HepG2 (cell line): ENCODE data around the gene DDRGK1. TPM values are rescaled to one million over a fixed set of nuclear protein-coding genes. Genes with fewer than 3 reads are reported as not detected.

ENCODE experiments used
- ATF4 ChIP-seq, 2 experiments: fragments of 450-650 bp in 1 of 2; sonication (generic) in 1 of 2; formaldehyde crosslinking; IDR thresholded peaks; 2 replicates each; pipeline versions ENCODE4 v1.5.0 to v1.8.0; 2020 to 2022; ENCODE audit warnings: mild to moderate bottlenecking in 1 of 2, missing genetic modification reagents in 1 of 2
- BORCS8-MEF2B ChIP-seq: sonication (generic); formaldehyde crosslinking; IDR thresholded peaks from 2 replicates; pipeline ENCODE4 v1.8.0; 2022; ENCODE audit warnings: mild to moderate bottlenecking, missing genetic modification reagents
- CC2D1A ChIP-seq: sonication (generic); formaldehyde crosslinking; IDR thresholded peaks from 2 replicates; pipeline ENCODE4 v1.8.1; 2023; ENCODE audit warnings: mild to moderate bottlenecking, missing genetic modification reagents
- FOSL1 ChIP-seq: sonication (generic); formaldehyde crosslinking; IDR thresholded peaks from 2 replicates; pipeline ENCODE4 v1.9.0; 2021; ENCODE audit warnings: missing genetic modification reagents, borderline replicate concordance
- FOXK1 ChIP-seq: sonication (generic); formaldehyde crosslinking; IDR thresholded peaks from 2 replicates; pipeline ENCODE4 v1.4.0; 2020; ENCODE audit warnings: low read depth, missing genetic modification reagents, borderline replicate concordance
- HHEX ChIP-seq: IDR thresholded peaks from 2 replicates; pipeline ENCODE4 v1.6.1; 2016; ENCODE audit warnings: control low read depth
- HIVEP1 ChIP-seq: sonication (generic); formaldehyde crosslinking; IDR thresholded peaks from 2 replicates; pipeline ENCODE4 v1.4.0; 2020; ENCODE audit warnings: mild to moderate bottlenecking, missing genetic modification reagents
- HMGA1 ChIP-seq: sonication (generic); formaldehyde crosslinking; conservative IDR thresholded peaks from 2 replicates; pipeline ENCODE4 v1.4.0; 2020; ENCODE audit warnings: missing genetic modification reagents
- HNRNPLL ChIP-seq: fragments of 200-400 bp; formaldehyde crosslinking; IDR thresholded peaks from 2 replicates; pipeline ENCODE4 v1.6.1; 2017; ENCODE audit warnings: mild to moderate bottlenecking, low read depth, low read length; ENCODE audit not compliant: poor library complexity, severe bottlenecking
- HOXA9 ChIP-seq: sonication (generic); formaldehyde crosslinking; IDR thresholded peaks from 2 replicates; pipeline ENCODE4 v1.8.1; 2022; ENCODE audit warnings: missing genetic modification reagents, mild to moderate bottlenecking, moderate library complexity, borderline replicate concordance
- KDM6A ChIP-seq: IDR thresholded peaks from 2 replicates; pipeline ENCODE4 v1.6.1; 2016; ENCODE audit warnings: low read depth
- KLF6 ChIP-seq: IDR thresholded peaks from 2 replicates; pipeline ENCODE4 v1.8.0; 2016; ENCODE audit warnings: missing biosample characterization, missing genetic modification reagents
- NFE2 ChIP-seq: sonication (generic); formaldehyde crosslinking; IDR thresholded peaks from 2 replicates; pipeline ENCODE4 v1.4.0; 2020; ENCODE audit warnings: missing genetic modification reagents
- NFE2L2 ChIP-seq: fragments of 150-350 bp; IDR thresholded peaks from 2 replicates; pipeline ENCODE4 v1.6.1; 2014; ENCODE audit warnings: low read length
- PAX8 ChIP-seq: sonication (generic); formaldehyde crosslinking; IDR thresholded peaks from 2 replicates; pipeline ENCODE4 v1.8.0; 2022; ENCODE audit warnings: mild to moderate bottlenecking, missing genetic modification reagents, borderline replicate concordance
- PRDM4 ChIP-seq: sonication (generic); formaldehyde crosslinking; IDR thresholded peaks from 2 replicates; pipeline ENCODE4 v1.9.0; 2021; ENCODE audit warnings: missing genetic modification reagents, borderline replicate concordance
- REPIN1 ChIP-seq: sonication (generic); formaldehyde crosslinking; IDR thresholded peaks from 2 replicates; pipeline ENCODE4 v1.8.0; 2022; ENCODE audit warnings: missing genetic modification reagents, low read depth, mild to moderate bottlenecking, borderline replicate concordance
- SALL2 ChIP-seq: sonication (generic); formaldehyde crosslinking; IDR thresholded peaks from 2 replicates; pipeline ENCODE4 v1.8.1; 2023; ENCODE audit warnings: mild to moderate bottlenecking, missing genetic modification reagents, inconsistent platforms
- STAT5B ChIP-seq: sonication (generic); formaldehyde crosslinking; IDR thresholded peaks from 2 replicates; pipeline ENCODE4 v1.4.0; 2020; ENCODE audit warnings: missing genetic modification reagents
- TBP ChIP-seq: sonication (generic); formaldehyde crosslinking; IDR thresholded peaks from 2 replicates; pipeline ENCODE4 v1.5.0; 2020; ENCODE audit warnings: missing genetic modification reagents
- THRA ChIP-seq: sonication (generic); formaldehyde crosslinking; IDR thresholded peaks from 2 replicates; pipeline ENCODE4 v1.4.0; 2020; ENCODE audit warnings: missing genetic modification reagents, borderline replicate concordance
- ZBTB3 ChIP-seq: sonication (generic); formaldehyde crosslinking; IDR thresholded peaks from 2 replicates; pipeline ENCODE4 v1.4.0; 2020; ENCODE audit warnings: low read depth, mild to moderate bottlenecking, moderate library complexity, missing genetic modification reagents, borderline replicate concordance
- ZFP36L1 ChIP-seq: sonication (generic); formaldehyde crosslinking; IDR thresholded peaks from 2 replicates; pipeline ENCODE4 v1.8.0; 2022; ENCODE audit warnings: mild to moderate bottlenecking, missing genetic modification reagents, moderate library complexity
- ZKSCAN1 ChIP-seq: fragments of 150-350 bp; IDR thresholded peaks from 2 replicates; pipeline ENCODE4 v1.6.1; 2014; ENCODE audit warnings: low read length
- ZMAT3 ChIP-seq: sonication (generic); formaldehyde crosslinking; conservative IDR thresholded peaks from 2 replicates; pipeline ENCODE4 v1.7.0; 2021; ENCODE audit warnings: missing genetic modification reagents
- ZNF451 ChIP-seq: sonication (generic); formaldehyde crosslinking; IDR thresholded peaks from 2 replicates; pipeline ENCODE4 v1.5.0; 2020; ENCODE audit warnings: mild to moderate bottlenecking, missing genetic modification reagents
- ZNF563 ChIP-seq: sonication (generic); formaldehyde crosslinking; IDR thresholded peaks from 2 replicates; pipeline ENCODE4 v1.8.0; 2022; ENCODE audit warnings: mild to moderate bottlenecking, moderate library complexity, missing genetic modification reagents
- polyA plus RNA-seq, 8 experiments: library from polyadenylated mRNA; depleted of rRNA in 3 of 8; stranded (reverse) in 7 of 8; unstranded in 1 of 8; fragments of >200 nt; fragmentation: Illumina TruSeq in 4 of 8; extraction: Trizol in 4 of 8; gene quantifications; 2 replicates each; pipeline versions ENCODE4 v1.2.1 to v1.2.3, GENCODE V29; 2011 to 2016; ENCODE audit warnings: low read depth in 4 of 8, missing spikeins in 1 of 8, mixed read lengths in 1 of 8; ENCODE audit not compliant: insufficient read depth in 1 of 8
- total RNA-seq, 5 experiments: library from RNA; depleted of rRNA; stranded (reverse); fragments of >200 nt; fragmentation: Illumina TruSeq; extraction: Trizol; gene quantifications; 2 replicates each; pipeline ENCODE4 v1.2.3, GENCODE V29; 2016; ENCODE audit warnings: low read depth in 1 of 5

DDRGK1 gene
- total and polyA plus RNA-seq, 2 of the 13 experiments (the other 11 are each of a cell fraction or from before 2014, with no cell fraction given): 96.7 to 149 TPM

- TF ChIP-seq SALL2 (CRISPR knock-in tag) (0 out of 2 replicates have a peak, but pooled peaks have one; percentile 30), NFE2 (CRISPR knock-in tag) (no peak), HHEX (CRISPR knock-in tag) (no peak), KLF6 (no peak), ATF4 (CRISPR knock-in tag; IDR thresholded peaks at IDR 0.05) (peak in 1 of 2 experiments; percentile 2; a peak in 1 of 4 replicates), FOXK1 (CRISPR knock-in tag) (peak; percentile 52; the same call in 1 of the 2 replicates), CC2D1A (CRISPR knock-in tag) (no peak), REPIN1 (CRISPR knock-in tag) (peak; percentile 96; the same call in 1 of the 2 replicates), HMGA1 (CRISPR knock-in tag) (no peak), PRDM4 (CRISPR knock-in tag) (no peak), HNRNPLL (no peak), KDM6A (0 out of 2 replicates have a peak, but pooled peaks have one; percentile 30), ZFP36L1 (CRISPR knock-in tag) (no peak), NFE2L2 (no peak), FOSL1 (no peak), HOXA9 (CRISPR knock-in tag) (no peak), BORCS8-MEF2B (CRISPR knock-in tag) (peak; percentile 79; the same call in 1 of the 2 replicates), ZKSCAN1 (no peak), ZBTB3 (CRISPR knock-in tag) (no peak), ZNF563 (no peak; the same call in 1 of the 2 replicates), STAT5B (no peak), THRA (CRISPR knock-in tag) (peak; percentile 76; the same call in 1 of the 2 replicates), HIVEP1 (CRISPR knock-in tag) (no peak; the same call in 1 of the 2 replicates), ZMAT3 (CRISPR knock-in tag) (no peak), PAX8 (CRISPR knock-in tag) (no peak; the same call in 1 of the 2 replicates), ZNF451 (CRISPR knock-in tag) (peak; percentile 77; the same call in 1 of the 2 replicates), TBP (CRISPR knock-in tag) (no peak)
These were observed 27.6 kb upstream of the DDRGK1 start (continued) for GRCh38 chr20:3231889-3232588.
